Neutrophil (primary cell): Measurements from ENCODE around the gene LAPTM4A.

Experiments used
- H3K27ac ChIP-seq: fragments of 200-600 bp; sonication (generic); 2 replicates; pipeline ENCODE4 v1.5.1; 2016; ENCODE audit warnings: mild to moderate bottlenecking, moderate library complexity
- H3K27me3 ChIP-seq: fragments of 200-600 bp; sonication (generic); 2 replicates; pipeline ENCODE4 v1.6.0; 2016; ENCODE audit warnings: mild to moderate bottlenecking
- H3K36me3 ChIP-seq: fragments of 200-600 bp; sonication (generic); 2 replicates; pipeline ENCODE4 v1.5.1; 2017
- H3K4me1 ChIP-seq, 2 experiments: fragments of 200-600 bp in 1 of 2; sonication (generic) in 1 of 2; 1 replicate in 1 of 2; 2 replicates in 1 of 2; pipeline versions ENCODE4 v1.5.1 to v1.6.1; 2013 to 2016; ENCODE audit warnings: low read depth in 1 of 2, low read length in 1 of 2, mild to moderate bottlenecking in 1 of 2, moderate library complexity in 1 of 2; ENCODE audit not compliant: control insufficient read depth in 1 of 2, insufficient read depth in 1 of 2
- H3K4me3 ChIP-seq, 2 experiments: fragments of 200-600 bp in 1 of 2; sonication (generic) in 1 of 2; 1 replicate in 1 of 2; 2 replicates in 1 of 2; pipeline ENCODE4 v1.5.1; 2013 to 2016; ENCODE audit warnings: low read depth in 1 of 2, low read length in 1 of 2, mild to moderate bottlenecking in 1 of 2, moderate library complexity in 1 of 2
- H3K9me3 ChIP-seq: fragments of 200-600 bp; sonication (generic); 2 replicates; pipeline ENCODE4 v1.5.1; 2016
- CTCF ChIP-seq: fragments of 200-600 bp; sonication (generic); IDR thresholded peaks from 2 replicates; pipeline ENCODE4 v1.5.1; 2016; ENCODE audit warnings: antibody characterized with exemption

LAPTM4A gene

DNA sequence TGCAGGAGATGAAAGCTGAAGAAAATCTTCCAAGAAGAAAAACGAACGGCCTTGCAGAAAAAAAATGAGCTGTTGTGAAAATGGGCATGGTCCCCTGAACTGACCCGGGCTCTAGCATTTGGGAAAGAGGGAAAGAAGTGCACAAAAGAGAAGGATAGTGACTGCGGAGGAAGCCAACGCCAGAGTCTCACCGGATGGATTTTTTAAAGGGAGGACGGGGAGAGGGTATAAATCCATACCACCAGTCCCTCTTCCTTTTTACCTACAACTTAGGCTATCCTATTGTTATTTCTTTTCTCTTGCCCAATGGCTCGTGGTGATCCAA, 62.1 kb downstream of the LAPTM4A start:
- peaks cover 14% of the 10 kb centered on the region in 2 experiments for H3K4me1 ChIP-seq
- no peaks in the 10 kb centered on the region for H3K36me3 ChIP-seq
- H3K27ac ChIP-seq: peak overlapping the region; percentile 50
- peaks cover 50% of the 10 kb centered on the region for H3K27me3 ChIP-seq
- H3K9me3 ChIP-seq: no peaks in the 10 kb centered on the region
- no peak for TF ChIP-seq CTCF
- H3K4me3 ChIP-seq: peak overlapping the region; percentile 75 to 87

DNA sequence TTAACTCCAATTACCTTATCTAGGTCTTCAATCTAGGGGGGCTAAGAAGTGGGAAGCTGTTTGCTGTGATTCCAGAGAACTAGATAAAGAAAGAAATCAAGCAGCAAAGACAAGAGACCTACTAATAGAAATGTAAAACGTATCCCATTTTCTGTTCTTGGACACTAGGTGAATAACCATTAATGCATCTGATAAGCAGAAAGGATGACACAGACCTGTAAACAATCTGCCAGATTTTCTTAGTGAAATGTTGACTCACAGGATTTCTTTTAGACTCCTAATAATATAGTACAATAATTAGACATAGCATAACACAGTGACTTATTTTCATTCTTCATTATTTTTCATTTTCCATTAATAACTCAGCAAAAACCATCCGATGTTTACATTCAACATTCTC, 62.8 kb downstream of the LAPTM4A start:
- Histone ChIP-seq H3K4me3 (no peak overlapping the region), H3K9me3 (no peaks in the 10 kb centered on the region), H3K4me1 (peaks cover 14% of the 10 kb centered on the region in 2 experiments), H3K27ac (no peak overlapping the region), H3K27me3 (peaks cover 43% of the 10 kb centered on the region), H3K36me3 (no peaks in the 10 kb centered on the region)
- no peak for TF ChIP-seq CTCF

DNA sequence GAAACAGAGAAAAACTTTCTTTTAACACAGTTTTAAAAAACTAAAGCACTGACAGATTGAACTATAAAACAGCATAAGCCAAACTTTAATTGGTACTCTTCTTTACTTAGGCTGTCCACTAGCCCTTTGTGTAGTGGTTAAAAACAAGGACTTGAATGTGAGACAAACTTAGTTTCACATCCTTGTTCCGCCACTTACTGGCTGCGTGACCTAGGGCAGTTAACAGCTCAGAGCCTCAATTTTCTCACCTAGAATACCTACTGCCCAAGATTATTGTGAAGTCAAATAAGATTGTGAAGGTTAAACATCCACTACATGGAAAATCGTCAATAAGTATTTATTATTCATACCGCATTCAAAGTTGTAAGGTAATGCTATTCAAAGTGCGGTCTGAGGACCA, 63.5 kb downstream of the LAPTM4A start:
- no peak overlapping the region for H3K27ac ChIP-seq
- no peaks in the 10 kb centered on the region for H3K9me3 ChIP-seq
- no peaks in the 10 kb centered on the region for H3K36me3 ChIP-seq
- peaks cover 14% of the 10 kb centered on the region in 2 experiments for H3K4me1 ChIP-seq
- peaks cover 37% of the 10 kb centered on the region for H3K27me3 ChIP-seq
- no peak for TF ChIP-seq CTCF
- H3K4me3 ChIP-seq: no peak overlapping the region
